Measurements from ENCODE around the gene KIAA0513.

DNA sequence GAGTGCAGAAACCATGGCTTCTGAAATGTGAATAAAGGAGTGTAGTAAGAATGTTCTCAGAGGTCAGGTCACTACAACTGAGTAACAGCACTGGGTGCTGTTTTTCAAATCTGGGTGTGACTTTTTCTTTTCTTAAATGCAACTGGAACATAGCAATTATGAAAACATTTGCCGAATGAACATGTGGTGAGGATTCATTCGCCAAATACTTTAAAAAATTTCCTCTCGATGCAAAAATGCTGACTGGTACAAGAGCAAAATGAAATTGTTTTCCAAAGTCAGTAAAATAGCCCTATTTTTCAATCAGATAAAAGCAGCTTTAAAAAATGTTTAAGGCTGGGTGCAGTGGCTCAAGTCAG is 34.9 kb upstream of the KIAA0513 start:
- TF ChIP-seq, protein P1, sequence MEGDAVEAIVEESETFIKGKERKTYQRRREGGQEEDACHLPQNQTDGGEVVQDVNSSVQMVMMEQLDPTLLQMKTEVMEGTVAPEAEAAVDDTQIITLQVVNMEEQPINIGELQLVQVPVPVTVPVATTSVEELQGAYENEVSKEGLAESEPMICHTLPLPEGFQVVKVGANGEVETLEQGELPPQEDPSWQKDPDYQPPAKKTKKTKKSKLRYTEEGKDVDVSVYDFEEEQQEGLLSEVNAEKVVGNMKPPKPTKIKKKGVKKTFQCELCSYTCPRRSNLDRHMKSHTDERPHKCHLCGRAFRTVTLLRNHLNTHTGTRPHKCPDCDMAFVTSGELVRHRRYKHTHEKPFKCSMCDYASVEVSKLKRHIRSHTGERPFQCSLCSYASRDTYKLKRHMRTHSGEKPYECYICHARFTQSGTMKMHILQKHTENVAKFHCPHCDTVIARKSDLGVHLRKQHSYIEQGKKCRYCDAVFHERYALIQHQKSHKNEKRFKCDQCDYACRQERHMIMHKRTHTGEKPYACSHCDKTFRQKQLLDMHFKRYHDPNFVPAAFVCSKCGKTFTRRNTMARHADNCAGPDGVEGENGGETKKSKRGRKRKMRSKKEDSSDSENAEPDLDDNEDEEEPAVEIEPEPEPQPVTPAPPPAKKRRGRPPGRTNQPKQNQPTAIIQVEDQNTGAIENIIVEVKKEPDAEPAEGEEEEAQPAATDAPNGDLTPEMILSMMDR (conservative IDR thresholded peaks at IDR 0.05; ENCODE audit: low read length): no peak
- no peak for TF ChIP-seq EZH2phosphoT487 (IDR thresholded peaks at IDR 0.05; ENCODE audit: borderline replicate concordance)
